RWPE1 (cell line): Measurements from ENCODE around the gene EYS.

Experiments used
- CTCF ChIA-PET: fragments of 350-600 bp; sonication (Branson Sonifier 250); formaldehyde crosslinking; extraction: SDS; loops from one replicate; lab custom pipeline; 2021; lab: Yijun Ruan, JAX
- POLR2A ChIA-PET: fragments of 400-600 bp; formaldehyde crosslinking; extraction: SDS; loops from one replicate; lab custom pipeline; 2020; ENCODE audit warnings: antibody characterized with exemption; ENCODE audit not compliant: low non-redundant PET; lab: Yijun Ruan, JAX
- DNase-seq: peaks from one replicate; pipeline ENCODE4 v3.0.0; 2012; ENCODE audit warnings: low spot score
- H3K27ac ChIP-seq: fragments of 450-650 bp; 2 replicates; pipeline ENCODE4 v1.5.1; 2017
- TF ChIP-seq, protein P1 (sequence below): fragments of 450-650 bp; conservative IDR thresholded peaks from 2 replicates; pipeline ENCODE4 v1.5.1; 2017; ENCODE audit warnings: low read depth, mild to moderate bottlenecking

EYS gene

DNA sequence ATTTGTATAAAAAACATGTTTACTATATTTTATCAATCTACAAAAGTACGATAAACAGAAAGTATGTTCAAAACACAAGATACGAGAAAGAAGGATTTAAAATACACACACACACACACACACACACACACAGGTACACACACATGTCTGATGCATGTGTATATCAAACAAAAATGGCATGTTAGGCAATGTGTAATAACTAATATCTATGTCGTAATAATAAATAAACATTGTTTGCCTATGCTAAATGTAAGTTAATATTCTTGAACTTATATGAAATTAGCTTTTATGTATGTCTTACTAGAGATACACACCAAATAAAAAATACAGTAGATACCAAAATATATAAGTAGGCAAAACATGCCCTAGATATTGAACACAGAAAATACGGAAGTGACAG is 894.9 kb downstream of the EYS start:
- CTCF ChIA-PET, result interaction anchor here (0.7 kb wide), 1 partner anchor 881 kb away, joined by 5 read pairs; no protein-coding TSS in a partner anchor

DNA sequence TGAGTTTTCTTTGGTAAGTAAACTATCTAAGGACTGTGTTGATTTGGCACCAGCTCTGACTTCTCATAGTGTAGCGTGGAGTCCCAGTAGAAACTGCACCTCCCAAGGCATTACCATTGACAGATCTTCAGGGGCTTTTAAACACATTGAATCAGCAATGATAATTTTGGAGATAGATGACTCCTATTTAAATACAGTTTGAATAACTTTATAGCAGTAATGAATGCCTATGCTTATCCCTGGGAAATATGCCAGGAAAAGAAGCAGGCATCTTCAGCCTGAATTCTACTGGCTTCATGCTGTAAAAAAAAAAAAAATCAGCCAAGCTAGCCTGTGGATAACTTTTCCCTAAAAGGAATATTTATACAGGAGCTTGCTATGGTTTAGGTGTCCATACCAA is 895.9 kb downstream of the EYS start:
- ChIA-PET POLR2A (no interaction called here), CTCF (no interaction called here)
- H3K27ac ChIP-seq, result no peak overlapping the region
- TF ChIP-seq, protein P1, sequence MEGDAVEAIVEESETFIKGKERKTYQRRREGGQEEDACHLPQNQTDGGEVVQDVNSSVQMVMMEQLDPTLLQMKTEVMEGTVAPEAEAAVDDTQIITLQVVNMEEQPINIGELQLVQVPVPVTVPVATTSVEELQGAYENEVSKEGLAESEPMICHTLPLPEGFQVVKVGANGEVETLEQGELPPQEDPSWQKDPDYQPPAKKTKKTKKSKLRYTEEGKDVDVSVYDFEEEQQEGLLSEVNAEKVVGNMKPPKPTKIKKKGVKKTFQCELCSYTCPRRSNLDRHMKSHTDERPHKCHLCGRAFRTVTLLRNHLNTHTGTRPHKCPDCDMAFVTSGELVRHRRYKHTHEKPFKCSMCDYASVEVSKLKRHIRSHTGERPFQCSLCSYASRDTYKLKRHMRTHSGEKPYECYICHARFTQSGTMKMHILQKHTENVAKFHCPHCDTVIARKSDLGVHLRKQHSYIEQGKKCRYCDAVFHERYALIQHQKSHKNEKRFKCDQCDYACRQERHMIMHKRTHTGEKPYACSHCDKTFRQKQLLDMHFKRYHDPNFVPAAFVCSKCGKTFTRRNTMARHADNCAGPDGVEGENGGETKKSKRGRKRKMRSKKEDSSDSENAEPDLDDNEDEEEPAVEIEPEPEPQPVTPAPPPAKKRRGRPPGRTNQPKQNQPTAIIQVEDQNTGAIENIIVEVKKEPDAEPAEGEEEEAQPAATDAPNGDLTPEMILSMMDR, result no peak
- no peak for DNase-seq

More for the DNA sequence above, 894.9 kb downstream of the EYS start:
- TF ChIP-seq, protein P1, result no peak
- DNase-seq, result no peak
- no peak overlapping the region for H3K27ac ChIP-seq
- POLR2A ChIA-PET, result no interaction called here

DNA sequence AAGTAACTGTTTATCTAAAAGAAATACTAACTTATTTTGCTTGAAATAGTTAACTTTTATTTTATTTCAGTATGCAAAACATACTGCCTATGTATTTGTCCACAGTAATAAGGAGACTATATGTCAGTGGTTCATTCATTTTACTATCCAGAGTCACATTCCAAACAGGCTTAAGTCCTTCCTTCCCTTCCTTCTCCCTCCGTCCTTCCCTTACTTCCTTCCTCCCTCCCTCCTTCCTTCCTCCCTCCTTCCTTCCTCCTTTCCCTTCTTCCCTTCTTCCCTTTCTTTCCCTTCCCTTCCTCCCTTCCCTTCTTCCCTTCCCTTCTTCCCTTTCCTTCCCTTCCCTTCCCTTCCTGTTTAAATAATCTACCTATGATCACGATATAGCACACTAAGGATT is 899.2 kb downstream of the EYS start:
- TF ChIP-seq, protein P1, result no peak
- DNase-seq, result no peak
- H3K27ac ChIP-seq, result no peak overlapping the region
- ChIA-PET CTCF (interaction anchor here (0.7 kb wide), 1 partner anchor 144 kb away, joined by 4 read pairs; no protein-coding TSS in a partner anchor), POLR2A (no interaction called here)

DNA sequence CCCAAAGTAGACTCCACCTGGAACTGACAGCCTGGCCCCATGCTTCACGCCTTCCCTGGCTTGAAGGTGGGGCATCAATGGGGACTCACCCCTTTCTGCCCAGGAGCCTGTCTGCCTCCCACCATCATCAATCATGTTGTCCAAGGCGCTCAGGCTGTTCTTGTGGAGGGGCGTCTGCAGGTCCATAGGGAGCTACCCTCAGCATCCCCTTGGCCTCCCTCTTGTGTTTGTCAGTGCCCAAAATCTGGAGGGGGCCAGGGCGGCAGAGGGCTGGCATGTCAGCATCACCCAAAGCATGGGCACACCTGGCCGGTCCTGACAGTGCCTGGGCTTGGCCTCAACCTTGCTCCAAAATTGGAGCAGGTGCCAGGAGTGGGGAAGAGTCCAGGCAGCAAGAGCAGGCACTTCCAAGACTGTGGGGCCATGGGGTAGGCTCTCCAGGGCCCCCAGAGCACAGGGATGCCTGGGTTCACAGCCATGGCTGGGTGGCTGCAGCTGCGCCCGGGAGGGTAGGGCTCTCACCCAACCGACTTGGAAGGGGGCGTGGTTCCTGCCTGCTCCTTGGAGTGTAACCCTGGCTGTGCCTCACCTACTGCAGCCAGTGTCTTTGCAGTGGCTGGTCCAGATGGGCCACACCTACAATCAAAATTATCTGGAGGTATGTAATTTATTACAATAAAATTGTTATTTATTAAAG is 903.4 kb downstream of the EYS start:
- DNase-seq, result no peak
- no peak overlapping the region for H3K27ac ChIP-seq
- CTCF ChIA-PET, result no interaction called here
- TF ChIP-seq, protein P1, result no peak
- POLR2A ChIA-PET, result no interaction called here

DNA sequence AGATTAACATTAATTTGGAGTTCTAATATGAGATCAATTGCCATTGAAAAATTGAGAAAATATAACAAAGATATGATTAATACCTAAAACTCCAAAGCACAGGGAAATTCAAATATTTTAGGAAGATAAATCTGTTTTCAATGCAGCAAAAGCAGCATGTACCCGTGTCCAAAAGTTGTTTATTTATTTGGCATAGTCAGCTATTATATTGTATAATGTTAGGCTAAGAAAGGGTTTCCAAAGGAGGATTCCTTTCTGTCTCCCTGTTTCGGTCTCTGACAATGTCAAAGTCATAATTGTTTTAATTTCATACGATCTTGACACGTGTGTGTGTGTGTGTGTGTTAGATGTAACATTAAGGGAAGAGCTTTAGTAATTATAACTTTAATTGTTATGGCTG is 914.5 kb downstream of the EYS start:
- TF ChIP-seq, protein P1, result no peak
- no peak overlapping the region for H3K27ac ChIP-seq
- DNase-seq, result no peak
- CTCF ChIA-PET, result interaction anchor here (0.5 kb wide), 1 partner anchor 159 kb away, joined by 4 read pairs; no protein-coding TSS in a partner anchor
- POLR2A ChIA-PET, result no interaction called here

DNA sequence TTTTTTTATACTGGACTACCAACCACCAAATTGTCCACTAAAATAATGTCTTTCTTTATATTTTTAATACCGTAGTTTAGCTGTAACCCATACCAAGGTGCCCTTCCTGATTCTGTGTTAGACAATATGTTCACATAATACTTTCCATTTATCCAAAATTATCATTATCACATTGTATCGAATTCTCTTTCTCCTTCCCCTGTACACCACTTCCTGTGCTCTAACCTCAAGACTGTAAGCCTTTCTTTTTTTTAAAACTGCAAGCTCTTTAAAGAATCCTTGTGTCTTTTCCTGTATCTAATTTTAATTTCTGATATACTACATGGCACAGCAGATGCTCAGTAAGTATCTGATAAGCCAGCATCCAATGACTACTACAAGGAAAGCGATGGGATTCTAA is 917.5 kb downstream of the EYS start:
- CTCF ChIA-PET, result interaction anchor here (0.7 kb wide), 2 partner anchors 104 to 489 kb away, joined by 3 to 4 read pairs; no protein-coding TSS in a partner anchor
- POLR2A ChIA-PET, result no interaction called here
- H3K27ac ChIP-seq, result no peak overlapping the region
- TF ChIP-seq, protein P1, result no peak
- DNase-seq, result no peak
